NOMO-1 (cell line): Measurements from ENCODE around the gene GRAMD4.

Experiments
- DNase-seq, 2 experiments: peaks; one replicate each; lab custom pipeline; 2025; ENCODE audit not compliant: unreplicated experiment in 2 of 2; lab: John Stamatoyannopoulos, UW

Gene GRAMD4

DNA sequence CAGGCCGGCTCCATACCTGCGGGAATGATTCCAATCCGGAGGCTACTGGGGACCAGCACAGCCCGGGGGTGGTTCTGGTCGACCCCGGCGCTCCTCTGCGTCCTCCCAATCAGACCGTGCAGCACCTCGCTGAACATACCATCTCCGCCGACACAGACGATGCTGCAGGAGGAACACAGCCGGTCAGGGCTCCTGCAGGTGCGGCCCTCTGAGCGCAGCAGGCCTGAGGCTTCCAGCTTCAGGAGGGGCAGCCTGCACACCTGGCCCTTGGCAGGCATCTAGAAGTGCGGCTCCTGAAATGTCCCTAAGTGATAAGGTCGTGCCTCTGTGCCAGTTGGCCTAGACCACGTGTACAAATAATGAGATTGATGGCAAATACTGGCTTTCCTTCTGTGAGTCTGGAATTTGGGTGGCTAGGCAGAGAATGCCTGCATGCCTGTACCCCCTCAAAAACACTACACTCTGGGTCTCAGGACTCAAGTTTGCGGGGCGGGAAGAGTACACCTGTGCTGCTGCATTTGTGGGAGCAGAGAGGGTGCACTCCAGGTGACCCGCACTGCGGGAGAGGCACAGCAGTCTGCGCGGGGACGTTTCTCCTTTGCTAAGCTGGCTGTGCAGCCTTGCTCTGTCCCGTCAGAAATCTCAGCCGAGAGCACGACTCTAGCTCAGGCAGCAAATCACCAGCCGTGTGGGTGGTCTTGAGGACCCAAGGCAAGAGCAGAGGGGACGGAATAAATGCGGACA is 87.8 kb downstream of the GRAMD4 start:
- DNase-seq, result no peak

- no peak for DNase-seq
Observed at GRCh38 chr22:46708766-46709330, 88.7 kb downstream of the GRAMD4 start.

- DNase-seq, result no peak
Observed at GRCh38 chr22:46710806-46711205, 90.6 kb downstream of the GRAMD4 start.

DNA sequence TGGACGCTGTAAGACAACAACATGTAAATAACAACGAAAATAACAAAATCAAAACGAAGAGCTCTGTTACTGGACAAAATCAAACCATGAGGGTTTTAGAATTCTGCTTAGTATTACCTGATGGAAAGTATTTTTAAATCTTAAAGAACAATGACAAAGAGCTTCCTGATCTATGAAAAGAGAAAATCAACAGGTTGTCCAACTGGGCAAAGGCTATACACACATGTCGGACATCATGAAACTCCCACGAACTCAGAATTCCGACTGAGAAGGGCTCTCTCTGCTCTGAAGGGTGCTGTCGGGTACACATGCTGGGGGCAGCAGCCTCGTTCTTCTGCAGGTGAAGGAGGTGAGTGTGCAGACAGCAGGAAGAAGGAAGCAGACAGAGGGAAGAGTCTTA is 92.1 kb downstream of the GRAMD4 start:
- no peak for DNase-seq

GRCh38 chr22:46714550-46714949 is 94.4 kb downstream of the GRAMD4 start:
- DNase-seq, result no peak

GRCh38 chr22:46719921-46720320 is 99.7 kb downstream of the GRAMD4 start:
- DNase-seq, result no peak

GRCh38 chr22:46721501-46722085 is 101.4 kb downstream of the GRAMD4 start:
- DNase-seq, result no peak

DNA sequence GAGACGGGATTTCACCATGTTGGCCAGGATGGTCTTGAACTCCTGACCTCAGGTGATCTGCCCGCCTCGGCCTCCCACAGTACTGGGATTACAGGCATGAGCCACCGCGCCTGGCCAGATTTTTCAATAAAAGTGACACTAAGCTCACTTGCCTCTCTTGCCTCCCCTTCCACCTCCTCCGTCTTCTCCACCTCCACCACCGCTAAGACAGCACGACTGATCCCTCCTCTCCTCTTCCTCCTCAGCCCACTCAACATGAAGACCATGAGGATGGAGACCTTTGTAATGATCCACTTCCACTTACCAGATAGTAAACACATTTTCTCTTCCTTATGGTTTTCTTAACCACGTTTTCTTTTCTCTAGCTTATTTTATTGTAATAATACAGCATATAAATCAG is 103.7 kb downstream of the GRAMD4 start:
- DNase-seq, result no peak

DNA sequence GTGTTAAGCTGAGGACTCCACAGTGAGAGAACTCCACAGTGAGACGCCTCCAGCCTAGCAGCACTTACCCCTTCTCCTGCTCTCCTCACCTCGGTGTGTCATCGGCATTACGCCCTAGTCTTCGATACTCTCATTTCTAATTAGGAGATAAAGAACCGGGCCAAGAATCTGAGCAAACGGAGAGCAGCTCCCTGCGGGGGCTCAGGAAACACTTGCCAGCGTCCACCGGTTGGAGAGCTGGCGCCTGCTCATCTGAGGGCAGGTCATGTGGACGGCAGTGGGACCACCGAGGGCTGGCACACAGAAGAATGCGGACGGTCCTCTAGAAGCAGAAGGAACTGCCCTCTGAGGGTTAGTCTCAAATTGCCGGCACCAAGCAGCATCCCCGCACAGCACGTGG is 104.9 kb downstream of the GRAMD4 start:
- no peak for DNase-seq

GRCh38 chr22:46726066-46726985 is 106.1 kb downstream of the GRAMD4 start:
- DNase-seq, result no peak

DNA sequence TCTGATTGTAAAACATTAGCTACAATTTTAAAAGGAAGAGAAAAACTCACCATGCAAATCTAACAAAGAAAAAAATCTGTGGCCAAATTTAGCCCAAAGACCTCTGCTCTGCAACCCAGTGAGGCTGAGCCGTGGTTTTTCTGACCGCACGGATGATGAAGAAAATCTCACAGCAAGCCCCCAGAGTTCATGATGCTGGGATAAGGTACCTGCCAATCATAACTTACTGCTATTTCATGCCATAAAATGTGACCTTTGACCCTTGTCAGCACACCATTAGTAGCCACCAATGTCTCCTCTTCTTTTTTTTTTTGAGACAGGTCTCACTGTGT is 106.8 kb downstream of the GRAMD4 start:
- no peak for DNase-seq

DNA sequence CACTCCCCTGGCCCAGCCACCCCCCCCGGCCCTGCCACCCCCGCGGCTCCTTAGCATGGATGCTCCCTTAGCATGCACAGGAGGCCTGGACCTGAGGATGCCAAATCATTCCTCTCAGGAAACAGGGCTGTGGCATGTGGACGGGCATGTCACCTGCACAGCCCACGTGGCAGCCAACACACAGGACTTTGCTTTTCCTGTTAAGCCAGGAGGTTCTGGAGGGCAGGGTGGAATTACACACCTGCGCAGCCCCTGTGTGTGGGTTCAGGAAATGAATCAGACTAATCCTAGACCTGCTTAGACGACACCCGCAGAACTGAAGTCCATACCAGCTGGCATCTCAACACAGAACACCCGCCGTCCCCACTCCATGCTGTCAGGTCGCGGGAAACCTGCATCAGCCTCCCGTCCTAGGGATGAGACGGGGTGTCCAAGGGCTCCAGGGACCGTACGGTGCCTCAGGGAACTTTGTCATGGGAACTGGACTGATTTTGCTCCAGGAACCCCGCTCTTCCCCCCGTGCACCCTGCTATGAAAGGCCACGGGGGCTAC is 107.7 kb downstream of the GRAMD4 start:
- no peak for DNase-seq

DNA sequence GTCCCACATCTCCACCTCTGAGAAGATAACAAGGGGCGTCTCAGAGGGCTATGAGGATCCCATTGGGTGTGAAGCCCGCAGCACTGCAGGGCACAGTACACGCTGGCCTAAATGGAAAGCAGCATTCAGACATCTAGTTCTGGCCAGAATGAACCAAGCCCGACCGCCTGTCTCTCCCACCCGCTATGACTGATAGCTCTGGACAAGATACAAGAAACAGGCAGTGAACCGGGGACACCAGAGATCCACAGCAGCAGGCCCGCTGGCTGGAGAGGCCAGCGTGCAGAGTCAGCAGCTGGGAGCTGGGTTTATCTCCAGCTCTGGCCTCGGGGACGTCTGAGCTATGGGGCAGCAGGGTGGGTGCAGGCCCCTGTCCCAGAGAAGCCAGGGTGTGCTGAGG is 108.3 kb downstream of the GRAMD4 start:
- DNase-seq, result no peak
